ENCODE results near the gene CLTCL1.
"Not testable (repeated sequence)": the region's sequence is repeated elsewhere in the genome, so short reads cannot be mapped to it uniquely, and the experiment has no call there.

CLTCL1 gene

DNA sequence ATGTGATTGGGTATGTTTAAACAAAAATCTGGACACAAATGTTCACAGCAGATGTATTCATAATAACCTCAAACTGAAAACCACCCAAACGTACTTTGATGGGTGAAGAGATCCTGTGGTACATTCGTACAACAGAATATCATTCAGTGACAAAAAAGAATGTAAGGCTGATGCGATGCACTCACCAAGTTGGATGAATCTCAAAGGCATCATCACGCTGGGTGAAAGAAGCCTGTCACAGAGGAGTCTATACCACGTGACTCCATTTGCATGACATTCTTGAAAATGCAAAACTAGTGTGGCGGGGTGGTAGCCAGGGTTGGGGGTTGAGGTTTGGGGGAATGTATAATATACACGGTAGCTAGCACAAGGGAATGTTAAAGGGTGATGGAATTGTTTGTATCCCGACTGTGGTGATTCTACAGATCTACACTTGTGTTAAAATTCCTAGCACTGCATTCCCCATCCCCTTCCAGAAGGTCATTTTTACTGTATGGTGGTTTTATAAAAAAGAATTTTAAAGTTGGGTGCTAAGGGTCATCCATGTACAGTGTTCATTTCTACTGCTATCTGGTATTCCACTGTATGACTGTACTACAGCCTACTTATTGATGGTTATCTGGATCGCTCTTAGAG, 78.0 kb downstream of the CLTCL1 start:
- Histone ChIP-seq H3K36me3 (ENCODE audit: insufficient read depth, low read length) (peaks cover 30% of the 10 kb centered on the region), H3K27me3 (ENCODE audit: control insufficient read depth, insufficient read depth, low read length) (no peaks in the 10 kb centered on the region), H3K9ac (ENCODE audit: low read depth, low read length) (no peak overlapping the region)

GRCh38 chr22:19213001-19213400, 78.5 kb downstream of the CLTCL1 start:
- no peak overlapping the region for H3K4me3 ChIP-seq (ENCODE audit: low read length)
- peaks cover 34% of the 10 kb centered on the region for H3K36me3 ChIP-seq (ENCODE audit: insufficient read depth, low read length)
- no peaks in the 10 kb centered on the region for H3K9me3 ChIP-seq (replicated peaks; ENCODE audit: low read length)
- no peak overlapping the region for H3K9ac ChIP-seq (ENCODE audit: low read depth, low read length)
- no peaks in the 10 kb centered on the region for H3K4me1 ChIP-seq (ENCODE audit: control insufficient read depth, insufficient read depth, low read length)
- no peak overlapping the region for H3K4me2 ChIP-seq (ENCODE audit: low read length)
- no peaks in the 10 kb centered on the region for H3K27me3 ChIP-seq (ENCODE audit: control insufficient read depth, insufficient read depth, low read length)

More for the DNA sequence above, 78.0 kb downstream of the CLTCL1 start:
- Histone ChIP-seq H3K4me2 (ENCODE audit: low read length) (no peak overlapping the region), H3K9me3 (replicated peaks; ENCODE audit: low read length) (no peaks in the 10 kb centered on the region), H3K4me3 (ENCODE audit: low read length) (no peak overlapping the region), H3K4me1 (ENCODE audit: control insufficient read depth, insufficient read depth, low read length) (no peaks in the 10 kb centered on the region)

- Histone ChIP-seq H3K9me3 (replicated peaks; ENCODE audit: low read length) (no peaks in the 10 kb centered on the region), H3K36me3 (ENCODE audit: insufficient read depth, low read length) (peaks cover 40% of the 10 kb centered on the region), H3K4me1 (ENCODE audit: control insufficient read depth, insufficient read depth, low read length) (no peaks in the 10 kb centered on the region), H3K4me2 (ENCODE audit: low read length) (no peak overlapping the region), H3K9ac (ENCODE audit: low read depth, low read length) (no peak overlapping the region), H3K27me3 (ENCODE audit: control insufficient read depth, insufficient read depth, low read length) (no peaks in the 10 kb centered on the region), H3K4me3 (ENCODE audit: low read length) (no peak overlapping the region)
These were observed 79.1 kb downstream of the CLTCL1 start for GRCh38 chr22:19212302-19212870.

GRCh38 chr22:19210188-19210587, 81.3 kb downstream of the CLTCL1 start:
- H3K27me3 ChIP-seq (ENCODE audit: control insufficient read depth, insufficient read depth, low read length): no peaks in the 10 kb centered on the region
- no peaks in the 10 kb centered on the region for H3K4me1 ChIP-seq (ENCODE audit: control insufficient read depth, insufficient read depth, low read length)
- H3K4me3 ChIP-seq (ENCODE audit: low read length): no peak overlapping the region

GRCh38 chr22:19208287-19208847, 83.2 kb downstream of the CLTCL1 start:
- peaks cover 29% of the 10 kb centered on the region for H3K36me3 ChIP-seq (ENCODE audit: insufficient read depth, low read length)
- no peak overlapping the region for H3K9ac ChIP-seq (ENCODE audit: low read depth, low read length)
- no peak overlapping the region for H3K4me3 ChIP-seq (ENCODE audit: low read length)
- H3K4me2 ChIP-seq (ENCODE audit: low read length): no peak overlapping the region
- no peaks in the 10 kb centered on the region for H3K4me1 ChIP-seq (ENCODE audit: control insufficient read depth, insufficient read depth, low read length)
- H3K9me3 ChIP-seq (replicated peaks; ENCODE audit: low read length): no peaks in the 10 kb centered on the region
- no peaks in the 10 kb centered on the region for H3K27me3 ChIP-seq (ENCODE audit: control insufficient read depth, insufficient read depth, low read length)

More at GRCh38 chr22:19210188-19210587, 81.3 kb downstream of the CLTCL1 start:
- Histone ChIP-seq H3K9me3 (replicated peaks; ENCODE audit: low read length) (no peaks in the 10 kb centered on the region), H3K9ac (ENCODE audit: low read depth, low read length) (no peak overlapping the region), H3K4me2 (ENCODE audit: low read length) (no peak overlapping the region), H3K36me3 (ENCODE audit: insufficient read depth, low read length) (peaks cover 29% of the 10 kb centered on the region)

DNA sequence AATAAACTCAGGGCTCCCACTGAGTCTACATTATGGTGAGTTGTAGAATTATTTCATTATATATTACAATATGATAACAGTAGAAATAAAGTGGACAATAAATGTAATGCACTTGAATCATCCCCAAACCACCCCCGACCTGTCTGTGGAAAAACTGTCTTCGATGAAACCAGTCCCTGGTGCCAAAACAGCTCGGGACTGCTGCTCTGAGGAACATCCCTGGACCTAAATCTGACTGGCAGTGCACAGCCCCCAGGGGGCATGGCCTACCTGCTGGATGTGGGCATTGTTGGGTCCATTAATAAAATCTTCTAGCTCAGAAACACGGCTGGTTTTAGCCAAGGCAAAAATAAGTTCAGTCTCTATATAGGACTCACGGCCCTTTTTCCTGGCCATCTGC, 83.6 kb downstream of the CLTCL1 start:
- Histone ChIP-seq H3K4me3 (ENCODE audit: low read length) (no peak overlapping the region), H3K9me3 (replicated peaks; ENCODE audit: low read length) (no peaks in the 10 kb centered on the region), H3K36me3 (ENCODE audit: insufficient read depth, low read length) (peaks cover 29% of the 10 kb centered on the region), H3K4me1 (ENCODE audit: control insufficient read depth, insufficient read depth, low read length) (no peaks in the 10 kb centered on the region), H3K9ac (ENCODE audit: low read depth, low read length) (no peak overlapping the region), H3K27me3 (ENCODE audit: control insufficient read depth, insufficient read depth, low read length) (no peaks in the 10 kb centered on the region), H3K4me2 (ENCODE audit: low read length) (no peak overlapping the region)

- no peaks in the 10 kb centered on the region for H3K27me3 ChIP-seq (ENCODE audit: control insufficient read depth, insufficient read depth, low read length)
- H3K9ac ChIP-seq (ENCODE audit: low read depth, low read length): no peak overlapping the region
- no peaks in the 10 kb centered on the region for H3K9me3 ChIP-seq (replicated peaks; ENCODE audit: low read length)
- H3K36me3 ChIP-seq (ENCODE audit: insufficient read depth, low read length): peaks cover 29% of the 10 kb centered on the region
- no peaks in the 10 kb centered on the region for H3K4me1 ChIP-seq (ENCODE audit: control insufficient read depth, insufficient read depth, low read length)
- no peak overlapping the region for H3K4me3 ChIP-seq (ENCODE audit: low read length)
- no peak overlapping the region for H3K4me2 ChIP-seq (ENCODE audit: low read length)
These were observed 84.1 kb downstream of the CLTCL1 start for GRCh38 chr22:19207401-19207808.

- no peak overlapping the region for H3K4me3 ChIP-seq (ENCODE audit: low read length)
- no peak overlapping the region for H3K4me2 ChIP-seq (ENCODE audit: low read length)
- no peaks in the 10 kb centered on the region for H3K9me3 ChIP-seq (replicated peaks; ENCODE audit: low read length)
- H3K36me3 ChIP-seq (ENCODE audit: insufficient read depth, low read length): peaks cover 29% of the 10 kb centered on the region
- no peak overlapping the region for H3K9ac ChIP-seq (ENCODE audit: low read depth, low read length)
- no peaks in the 10 kb centered on the region for H3K27me3 ChIP-seq (ENCODE audit: control insufficient read depth, insufficient read depth, low read length)
- H3K4me1 ChIP-seq (ENCODE audit: control insufficient read depth, insufficient read depth, low read length): no peaks in the 10 kb centered on the region
These were observed 85.2 kb downstream of the CLTCL1 start for GRCh38 chr22:19206287-19206686.

DNA sequence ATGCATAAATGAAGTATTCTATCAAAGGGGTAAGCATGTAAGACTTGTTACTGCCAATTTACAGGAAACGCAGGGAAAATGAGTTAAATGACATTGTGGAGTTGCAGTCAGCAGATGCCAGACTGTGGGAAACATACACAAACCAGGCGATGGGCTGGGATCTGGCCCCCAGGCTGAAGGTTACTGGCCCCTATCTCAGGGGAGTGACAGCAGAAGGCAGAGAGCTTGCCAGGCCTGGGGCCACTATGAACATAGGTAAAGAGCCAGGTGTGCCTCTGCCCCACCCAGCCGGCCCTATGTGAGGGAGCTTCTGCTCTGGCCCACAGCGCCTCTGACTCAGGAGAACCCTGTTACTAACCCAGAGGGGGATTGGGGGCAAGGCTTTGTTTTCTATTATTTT, 86.9 kb downstream of the CLTCL1 start:
- Histone ChIP-seq H3K36me3 (ENCODE audit: insufficient read depth, low read length) (peaks cover 25% of the 10 kb centered on the region), H3K9ac (ENCODE audit: low read depth, low read length) (no peak overlapping the region), H3K4me3 (ENCODE audit: low read length) (no peak overlapping the region), H3K9me3 (replicated peaks; ENCODE audit: low read length) (no peaks in the 10 kb centered on the region), H3K27me3 (ENCODE audit: control insufficient read depth, insufficient read depth, low read length) (no peaks in the 10 kb centered on the region), H3K4me1 (ENCODE audit: control insufficient read depth, insufficient read depth, low read length) (no peaks in the 10 kb centered on the region), H3K4me2 (ENCODE audit: low read length) (no peak overlapping the region)

DNA sequence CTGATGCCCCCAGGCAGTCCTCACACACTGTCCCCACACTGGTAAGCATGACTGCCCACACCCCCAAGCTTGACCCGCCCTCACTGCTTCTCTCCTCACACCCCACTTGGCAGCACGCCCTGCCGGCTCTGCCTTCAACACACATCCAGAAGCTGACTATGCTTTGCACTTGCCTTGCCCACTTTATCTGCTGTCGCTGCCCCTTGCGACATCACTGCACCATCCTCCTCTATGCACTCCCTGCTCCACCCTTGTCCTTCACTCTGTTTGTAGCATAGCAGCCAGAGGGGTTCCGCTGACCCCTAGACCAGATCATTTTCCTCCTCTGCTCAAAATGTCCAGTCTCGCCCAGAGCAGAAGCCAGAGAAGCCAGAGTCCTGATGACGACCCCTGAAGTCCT, 87.7 kb downstream of the CLTCL1 start:
- Histone ChIP-seq H3K4me3 (ENCODE audit: low read length) (no peak overlapping the region), H3K4me1 (ENCODE audit: control insufficient read depth, insufficient read depth, low read length) (no peaks in the 10 kb centered on the region), H3K9ac (ENCODE audit: low read depth, low read length) (no peak overlapping the region), H3K9me3 (replicated peaks; ENCODE audit: low read length) (no peaks in the 10 kb centered on the region), H3K4me2 (ENCODE audit: low read length) (no peak overlapping the region), H3K27me3 (ENCODE audit: control insufficient read depth, insufficient read depth, low read length) (no peaks in the 10 kb centered on the region), H3K36me3 (ENCODE audit: insufficient read depth, low read length) (peaks cover 25% of the 10 kb centered on the region)

GRCh38 chr22:19202799-19203186, 88.7 kb downstream of the CLTCL1 start:
- peaks cover 17% of the 10 kb centered on the region for H3K36me3 ChIP-seq (ENCODE audit: insufficient read depth, low read length)
- H3K27me3 ChIP-seq (ENCODE audit: control insufficient read depth, insufficient read depth, low read length): not testable (repeated sequence)

More at GRCh38 chr22:19202799-19203186, 88.7 kb downstream of the CLTCL1 start:
- not testable (repeated sequence) for H3K9ac ChIP-seq (ENCODE audit: low read depth, low read length); H3K4me1 ChIP-seq (ENCODE audit: control insufficient read depth, insufficient read depth, low read length); H3K4me3 ChIP-seq (ENCODE audit: low read length); H3K4me2 ChIP-seq (ENCODE audit: low read length); H3K9me3 ChIP-seq (replicated peaks; ENCODE audit: low read length)
